HepG2 (cell line): ENCODE measurements around the gene RIT2. TPM values are rescaled to one million over a fixed set of nuclear protein-coding genes. Genes with fewer than 3 reads are reported as not detected.

Experiments
- ATAC-seq: fragments of 200-7000 bp; cut with Tn5 transposase; 3 replicates; pipeline ENCODE4 v1.9.1; 2020; ENCODE audit warnings: mild to moderate bottlenecking, moderate library complexity
- BruUV-seq: library from RNA; stranded (reverse); fragments of 400-500 nt; replicated peaks from 2 replicates; lab custom pipeline; 2021; lab: Mats Ljungman, UMichigan
- CTCF ChIA-PET: fragments of 300-600 bp; formaldehyde crosslinking; extraction: SDS; loops from one replicate; lab custom pipeline; 2021; ENCODE audit warnings: low total read pairs, inconsistent platforms, low intra/inter-chr PET ratio; lab: Yijun Ruan, JAX
- POLR2A ChIA-PET: fragments of 350-600 bp; sonication (Branson Sonifier 250); formaldehyde crosslinking; loops from one replicate; lab custom pipeline; 2020; ENCODE audit warnings: antibody characterized with exemption, inconsistent platforms; lab: Yijun Ruan, JAX
- DNase-seq: peaks from one replicate; pipeline ENCODE4 v3.0.0-alpha.2; 2015; ENCODE audit warnings: low spot score
- FAIRE-seq: peaks from 3 replicates; lab custom pipeline; 2011; peaks lifted over from hg19 to GRCh38; lab: Jason Lieb, UNC
- H2AFZ ChIP-seq: one replicate; pipeline ENCODE4 v1.6.1; 2011; ENCODE audit warnings: low read length, inconsistent platforms
- H3K27ac ChIP-seq: fragments of 300-600 bp; 3 replicates; pipeline ENCODE4 v1.8.0; 2011; ENCODE audit warnings: mixed run types, mild to moderate bottlenecking, mixed read lengths, low read length, inconsistent platforms; ENCODE audit not compliant: insufficient read depth; ENCODE audit errors: extremely low read length
- H3K27me3 ChIP-seq, 2 experiments: fragments of 200-600 bp in 1 of 2; 2 replicates in 1 of 2; 3 replicates in 1 of 2; pipeline versions ENCODE4 v1.6.0 to v1.8.0; 2011; ENCODE audit warnings: low read length in 2 of 2, mild to moderate bottlenecking in 2 of 2, moderate library complexity in 2 of 2, inconsistent platforms in 1 of 2; ENCODE audit not compliant: insufficient read depth in 2 of 2, control insufficient read depth in 1 of 2
- H3K36me3 ChIP-seq, 2 experiments: fragments of 200-600 bp in 1 of 2; replicated peaks in 1 of 2; 2 replicates in 1 of 2; 3 replicates in 1 of 2; pipeline versions ENCODE4 v1.5.1 to v1.8.0; 2011; ENCODE audit warnings: low read length in 2 of 2, inconsistent platforms in 1 of 2; ENCODE audit not compliant: insufficient read depth in 2 of 2, control insufficient read depth in 1 of 2
- H3K4me1 ChIP-seq: 2 replicates; pipeline ENCODE4 v1.5.1; 2012; ENCODE audit warnings: low read length, inconsistent platforms; ENCODE audit not compliant: insufficient read depth
- H3K4me2 ChIP-seq: 2 replicates; pipeline ENCODE4 v1.6.0; 2011; ENCODE audit warnings: low read depth, low read length, inconsistent platforms
- H3K4me3 ChIP-seq, 3 experiments: fragments of 200-600 bp in 1 of 3; sonication (generic), shearing (Covaris generic) in 1 of 3; replicated peaks in 1 of 3; 2 replicates each; pipeline ENCODE4 v1.5.1; 2011 to 2016; ENCODE audit warnings: low read length in 3 of 3, inconsistent platforms in 2 of 3, low read depth in 2 of 3, mild to moderate bottlenecking in 2 of 3, control low read depth in 1 of 3, mixed read lengths in 1 of 3; ENCODE audit not compliant: insufficient read depth in 1 of 3
- H3K79me2 ChIP-seq: one replicate; pipeline ENCODE4 v1.6.1; 2011; ENCODE audit warnings: low read length, inconsistent platforms; ENCODE audit not compliant: insufficient read depth
- H3K9ac ChIP-seq: 2 replicates; pipeline ENCODE4 v1.6.0; 2011; ENCODE audit warnings: mild to moderate bottlenecking, low read depth, low read length, inconsistent platforms; ENCODE audit not compliant: insufficient read depth
- H3K9me3 ChIP-seq: 2 replicates; pipeline ENCODE4 v1.5.1; 2012; ENCODE audit warnings: mild to moderate bottlenecking, low read length
- H4K20me1 ChIP-seq: 2 replicates; pipeline ENCODE4 v1.6.0; 2011; ENCODE audit warnings: inconsistent platforms, mild to moderate bottlenecking, low read length, moderate library complexity; ENCODE audit not compliant: insufficient read depth
- ARNTL ChIP-seq: sonication (generic); formaldehyde crosslinking; IDR thresholded peaks from 2 replicates; pipeline ENCODE4 v1.4.0; 2020; ENCODE audit warnings: mild to moderate bottlenecking, missing genetic modification reagents
- ATAD3A ChIP-seq: sonication (generic); formaldehyde crosslinking; IDR thresholded peaks from 2 replicates; pipeline ENCODE4 v1.4.0; 2020; ENCODE audit warnings: missing genetic modification reagents
- FOXK1 ChIP-seq: sonication (generic); formaldehyde crosslinking; IDR thresholded peaks from 2 replicates; pipeline ENCODE4 v1.4.0; 2020; ENCODE audit warnings: low read depth, missing genetic modification reagents, borderline replicate concordance
- HDAC1 ChIP-seq: sonication (generic); formaldehyde crosslinking; IDR thresholded peaks from 2 replicates; pipeline ENCODE4 v1.5.1; 2020; ENCODE audit warnings: mild to moderate bottlenecking, missing genetic modification reagents
- NFIC ChIP-seq: IDR thresholded peaks from 2 replicates; pipeline ENCODE4 v1.6.1; 2012; ENCODE audit warnings: mild to moderate bottlenecking, low read length, inconsistent platforms
- NRL ChIP-seq: sonication (generic); formaldehyde crosslinking; IDR thresholded peaks from 2 replicates; pipeline ENCODE4 v1.5.0; 2020; ENCODE audit warnings: missing genetic modification reagents, mild to moderate bottlenecking, moderate library complexity, borderline replicate concordance
- SALL1 ChIP-seq: sonication (generic); formaldehyde crosslinking; IDR thresholded peaks from 2 replicates; pipeline ENCODE4 v1.8.0; 2022; ENCODE audit warnings: mild to moderate bottlenecking, missing genetic modification reagents
- SPEN ChIP-seq: sonication (generic); formaldehyde crosslinking; IDR thresholded peaks from 2 replicates; pipeline ENCODE4 v1.5.1; 2020; ENCODE audit warnings: low read depth, mild to moderate bottlenecking, missing genetic modification reagents
- TCF12 ChIP-seq, 2 experiments: fragments of 450-650 bp in 1 of 2; sonication (generic) in 1 of 2; formaldehyde crosslinking in 1 of 2; IDR thresholded peaks; 2 replicates each; pipeline versions ENCODE4 v1.6.1 to v1.8.0; 2017 to 2022; ENCODE audit warnings: antibody characterized with exemption in 1 of 2, mild to moderate bottlenecking in 1 of 2, missing genetic modification reagents in 1 of 2, moderate library complexity in 1 of 2
- ZNF121 ChIP-seq: sonication (generic); formaldehyde crosslinking; IDR thresholded peaks from 2 replicates; pipeline ENCODE4 v1.5.0; 2020; ENCODE audit warnings: mild to moderate bottlenecking, missing genetic modification reagents
- ZNF225 ChIP-seq: sonication (generic); formaldehyde crosslinking; IDR thresholded peaks from 2 replicates; pipeline ENCODE4 v1.4.0; 2020; ENCODE audit warnings: mild to moderate bottlenecking, missing genetic modification reagents
- ZNF460 ChIP-seq: sonication (generic); formaldehyde crosslinking; IDR thresholded peaks from 2 replicates; pipeline ENCODE4 v1.5.1; 2020; ENCODE audit warnings: missing genetic modification reagents, mild to moderate bottlenecking, borderline replicate concordance
- ZNF574 ChIP-seq: sonication (generic); formaldehyde crosslinking; IDR thresholded peaks from 2 replicates; pipeline ENCODE4 v1.4.0; 2020; ENCODE audit warnings: missing genetic modification reagents
- ZNF615 ChIP-seq: sonication (generic); formaldehyde crosslinking; IDR thresholded peaks from 2 replicates; pipeline ENCODE4 v1.5.0; 2020; ENCODE audit warnings: mild to moderate bottlenecking, missing genetic modification reagents, borderline replicate concordance
- ZNF7 ChIP-seq: IDR thresholded peaks from 2 replicates; pipeline ENCODE4 v1.6.1; 2016; ENCODE audit warnings: missing biosample characterization, missing genetic modification reagents
- ZNF816 ChIP-seq: sonication (generic); formaldehyde crosslinking; IDR thresholded peaks from 2 replicates; pipeline ENCODE4 v1.8.0; 2022; ENCODE audit warnings: missing genetic modification reagents, mild to moderate bottlenecking, borderline replicate concordance
- WGBS: methylation state at CpG from one replicate; pipeline ENCODE4 v1.1.6; 2017; ENCODE audit warnings: low lambda C conversion rate; 5-methylcytosine and 5-hydroxymethylcytosine counted together
- in situ Hi-C: cut with HindIII; loops from 2 replicates; pipeline ENCODE4 v1.10.0; 2017; ENCODE audit warnings: low pct_unique_long_range_greater_than_20kb; ENCODE audit not compliant: extremely low pct_ligation_motif_present
- intact Hi-C: fragments of 100-400 bp; cut with micrococcal nuclease; formaldehyde crosslinking; loops from one replicate; pipeline ENCODE4 v1.10.0; 2022; ENCODE audit not compliant: unreplicated experiment
- polyA plus RNA-seq, 8 experiments: library from polyadenylated mRNA; depleted of rRNA in 3 of 8; stranded (reverse) in 7 of 8; unstranded in 1 of 8; fragments of >200 nt; fragmentation: Illumina TruSeq in 4 of 8; extraction: Trizol in 4 of 8; gene quantifications; 2 replicates each; pipeline versions ENCODE4 v1.2.1 to v1.2.3, GENCODE V29; 2011 to 2016; ENCODE audit warnings: low read depth in 4 of 8, missing spikeins in 1 of 8, mixed read lengths in 1 of 8; ENCODE audit not compliant: insufficient read depth in 1 of 8
- total RNA-seq, 5 experiments: library from RNA; depleted of rRNA; stranded (reverse); fragments of >200 nt; fragmentation: Illumina TruSeq; extraction: Trizol; gene quantifications; 2 replicates each; pipeline ENCODE4 v1.2.3, GENCODE V29; 2016; ENCODE audit warnings: low read depth in 1 of 5

The RIT2 gene
- total and polyA plus RNA-seq, 2 of the 13 experiments (the other 11 are each of a cell fraction or from before 2014, with no cell fraction given) = not detected

DNA sequence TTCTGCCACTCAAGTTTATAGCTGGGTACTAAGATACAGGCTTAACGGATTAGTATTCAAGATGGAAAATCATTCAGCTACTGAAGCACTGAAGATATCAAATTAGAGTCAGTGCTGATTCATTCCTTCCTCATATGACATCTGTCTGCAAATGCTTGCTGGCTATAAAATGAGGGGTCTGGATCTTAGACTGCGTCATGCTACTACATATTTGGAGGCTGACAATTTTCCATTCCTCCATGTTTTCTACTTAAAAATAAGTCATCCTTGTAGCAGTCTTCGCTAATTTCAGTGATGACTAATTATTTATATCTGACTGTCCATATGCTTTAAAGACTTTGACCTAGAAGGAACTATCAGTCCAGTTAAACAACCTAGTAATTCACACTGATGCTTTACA lies 233.4 kb downstream of the RIT2 start:
- H3K4me2 ChIP-seq = no peak overlapping the region
- H3K9ac ChIP-seq = no peak overlapping the region
- no peaks in the 10 kb centered on the region for H3K9me3 ChIP-seq
- no peaks in the 10 kb centered on the region for H3K79me2 ChIP-seq
- no peaks in the 10 kb centered on the region for H3K4me1 ChIP-seq
- no peak for TF ChIP-seq SALL1
- TF ChIP-seq ZNF225 = no peak
- no peak for TF ChIP-seq ARNTL (CRISPR knock-in tag)
- TF ChIP-seq ATAD3A (CRISPR knock-in tag) = no peak
- TF ChIP-seq NRL (CRISPR knock-in tag) = no peak
- no peak for TF ChIP-seq HDAC1
- no peak for TF ChIP-seq ZNF460 (CRISPR knock-in tag)
- no peak for TF ChIP-seq ZNF121 (CRISPR knock-in tag)
- TF ChIP-seq ZNF615 (CRISPR knock-in tag) = no peak
- no peak for TF ChIP-seq ZNF7 (CRISPR knock-in tag)
- TF ChIP-seq NFIC = no peak
- no peak for TF ChIP-seq SPEN
- no peak for TF ChIP-seq ZNF816 (CRISPR knock-in tag)
- no peak for TF ChIP-seq ZNF574
- TF ChIP-seq FOXK1 = no peak
- TF ChIP-seq TCF12 (IDR thresholded peaks at IDR 0.05) = no peak
- no peak for TF ChIP-seq TCF12 (CRISPR knock-in tag; IDR thresholded peaks at IDR 0.05)
- CTCF ChIA-PET = no interaction called here
- in situ Hi-C loops (no loop called here), intact Hi-C loops (no loop called here)
- no peaks in the 10 kb centered on the region for H3K27me3 ChIP-seq
- H4K20me1 ChIP-seq = no peaks in the 10 kb centered on the region
- WGBS = 12% methylated on average over 3 of the region's 3 CpGs
- no peak overlapping the region for H2AFZ ChIP-seq
- DNase-seq (no peak), ATAC-seq (no peak), FAIRE-seq (no peak)
- no peak overlapping the region for H3K27ac ChIP-seq
- H3K4me3 ChIP-seq = no peak overlapping the region
- no peaks in the 10 kb centered on the region for H3K36me3 ChIP-seq
- no TSS peak for BruUV-seq
- POLR2A ChIA-PET = no interaction called here
